DND-41 (cell line): ENCODE data around the gene GOLIM4.
"Not testable (repeated sequence)": the region's sequence is repeated elsewhere in the genome, so short reads cannot be mapped to it uniquely, and the experiment has no call there.

Source experiments
- ATAC-seq: fragments of 200-7000 bp; cut with Tn5 transposase; 3 replicates; pipeline ENCODE4 v1.9.1; 2021; ENCODE audit warnings: low read depth; ENCODE audit not compliant: insufficient read depth
- DNase-seq: peaks from one replicate; pipeline ENCODE4 v3.0.0-alpha.2; 2020
- H2AFZ ChIP-seq: 2 replicates; pipeline ENCODE4 v1.6.0; 2012; ENCODE audit warnings: low read depth, low read length
- H3K27ac ChIP-seq: 2 replicates; pipeline ENCODE4 v1.5.1; 2012; ENCODE audit warnings: low read length, inconsistent platforms
- H3K27me3 ChIP-seq: fragments of 200-600 bp; sonication (generic); 2 replicates; pipeline ENCODE4 v1.6.0; 2012; ENCODE audit warnings: low read length, mild to moderate bottlenecking, inconsistent platforms; ENCODE audit not compliant: insufficient read depth, poor library complexity
- H3K36me3 ChIP-seq: 2 replicates; pipeline ENCODE4 v1.5.1; 2012; ENCODE audit warnings: low read length, inconsistent platforms; ENCODE audit not compliant: insufficient read depth
- H3K4me1 ChIP-seq: 2 replicates; pipeline ENCODE4 v1.5.1; 2012; ENCODE audit warnings: mild to moderate bottlenecking, low read length; ENCODE audit not compliant: insufficient read depth
- H3K4me2 ChIP-seq: 2 replicates; pipeline ENCODE4 v1.6.0; 2012; ENCODE audit warnings: mild to moderate bottlenecking, moderate library complexity, low read length, inconsistent platforms; ENCODE audit not compliant: insufficient read depth
- H3K4me3 ChIP-seq, 2 experiments: fragments of 200-600 bp in 1 of 2; shearing (Covaris generic) in 1 of 2; 2 replicates each; pipeline ENCODE4 v1.5.1; 2012 to 2016; ENCODE audit warnings: inconsistent platforms in 2 of 2, low read length in 2 of 2, mild to moderate bottlenecking in 2 of 2, low read depth in 1 of 2, moderate library complexity in 1 of 2
- H3K79me2 ChIP-seq: 2 replicates; pipeline ENCODE4 v1.6.0; 2012; ENCODE audit warnings: low read length, inconsistent platforms; ENCODE audit not compliant: insufficient read depth
- H3K9ac ChIP-seq: 2 replicates; pipeline ENCODE4 v1.6.0; 2012; ENCODE audit warnings: low read depth, mild to moderate bottlenecking, inconsistent platforms, low read length, moderate library complexity
- H3K9me3 ChIP-seq: 2 replicates; pipeline ENCODE4 v1.5.1; 2012; ENCODE audit warnings: low read length, moderate library complexity, mild to moderate bottlenecking, inconsistent platforms; ENCODE audit not compliant: insufficient read depth, severe bottlenecking
- H4K20me1 ChIP-seq: 2 replicates; pipeline ENCODE4 v1.6.0; 2012; ENCODE audit warnings: low read length; ENCODE audit not compliant: insufficient read depth
- EZH2 ChIP-seq: IDR thresholded peaks from 3 replicates; pipeline ENCODE4 v1.6.1; 2012; ENCODE audit warnings: borderline replicate concordance, low read depth, mild to moderate bottlenecking, moderate library complexity, low read length, inconsistent platforms; ENCODE audit not compliant: severe bottlenecking
- TF ChIP-seq, protein P1 (sequence below): IDR thresholded peaks from 2 replicates; pipeline ENCODE4 v1.5.1; 2012; ENCODE audit warnings: borderline replicate concordance, low read length, moderate library complexity, mild to moderate bottlenecking; ENCODE audit not compliant: poor library complexity, severe bottlenecking; ENCODE audit errors: extremely low read depth

GOLIM4 gene

GRCh38 chr3:168058481-168058880, 37.2 kb downstream of the GOLIM4 start:
- Histone ChIP-seq H2AFZ (no peak overlapping the region), H3K79me2 (no peaks in the 10 kb centered on the region), H3K9ac (no peak overlapping the region), H3K4me3 (no peak overlapping the region), H3K36me3 (no peaks in the 10 kb centered on the region), H3K4me2 (no peak overlapping the region), H3K9me3 (no peaks in the 10 kb centered on the region), H4K20me1 (no peaks in the 10 kb centered on the region), H3K27ac (no peak overlapping the region), H3K4me1 (no peaks in the 10 kb centered on the region), H3K27me3 (no peaks in the 10 kb centered on the region)
- no peak for DNase-seq
- TF ChIP-seq, protein P1, sequence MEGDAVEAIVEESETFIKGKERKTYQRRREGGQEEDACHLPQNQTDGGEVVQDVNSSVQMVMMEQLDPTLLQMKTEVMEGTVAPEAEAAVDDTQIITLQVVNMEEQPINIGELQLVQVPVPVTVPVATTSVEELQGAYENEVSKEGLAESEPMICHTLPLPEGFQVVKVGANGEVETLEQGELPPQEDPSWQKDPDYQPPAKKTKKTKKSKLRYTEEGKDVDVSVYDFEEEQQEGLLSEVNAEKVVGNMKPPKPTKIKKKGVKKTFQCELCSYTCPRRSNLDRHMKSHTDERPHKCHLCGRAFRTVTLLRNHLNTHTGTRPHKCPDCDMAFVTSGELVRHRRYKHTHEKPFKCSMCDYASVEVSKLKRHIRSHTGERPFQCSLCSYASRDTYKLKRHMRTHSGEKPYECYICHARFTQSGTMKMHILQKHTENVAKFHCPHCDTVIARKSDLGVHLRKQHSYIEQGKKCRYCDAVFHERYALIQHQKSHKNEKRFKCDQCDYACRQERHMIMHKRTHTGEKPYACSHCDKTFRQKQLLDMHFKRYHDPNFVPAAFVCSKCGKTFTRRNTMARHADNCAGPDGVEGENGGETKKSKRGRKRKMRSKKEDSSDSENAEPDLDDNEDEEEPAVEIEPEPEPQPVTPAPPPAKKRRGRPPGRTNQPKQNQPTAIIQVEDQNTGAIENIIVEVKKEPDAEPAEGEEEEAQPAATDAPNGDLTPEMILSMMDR = no peak
- TF ChIP-seq EZH2 = no peak
- no peak for ATAC-seq

GRCh38 chr3:168056398-168057230, 39.1 kb downstream of the GOLIM4 start:
- H3K4me2 ChIP-seq, H3K4me1 ChIP-seq, H4K20me1 ChIP-seq, H3K79me2 ChIP-seq, H3K9ac ChIP-seq, DNase-seq, ATAC-seq, H3K27me3 ChIP-seq, H3K36me3 ChIP-seq, H3K9me3 ChIP-seq, H2AFZ ChIP-seq, H3K27ac ChIP-seq, H3K4me3 ChIP-seq: not testable (repeated sequence)

DNA sequence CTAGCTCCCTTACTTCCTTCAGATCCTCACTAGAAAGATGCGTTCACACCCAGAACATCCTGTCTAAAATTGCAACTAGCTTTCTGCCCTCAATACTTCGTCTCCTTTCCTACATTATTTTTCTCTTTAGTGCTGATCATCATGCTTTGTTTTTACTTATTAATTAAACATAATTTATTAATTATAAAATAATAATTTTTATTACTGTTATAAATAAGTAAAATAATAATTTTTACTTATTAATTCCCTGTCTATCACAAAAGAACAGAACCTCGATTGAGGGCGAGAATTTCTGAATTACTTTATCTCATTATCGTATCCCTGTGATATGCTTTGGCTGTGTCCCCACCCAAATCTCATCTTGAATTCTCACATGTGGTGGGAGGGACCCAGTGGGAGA, 41.3 kb downstream of the GOLIM4 start:
- Histone ChIP-seq H3K27ac (no peak overlapping the region), H3K4me1 (no peaks in the 10 kb centered on the region), H3K36me3 (no peaks in the 10 kb centered on the region), H3K9me3 (no peaks in the 10 kb centered on the region), H3K4me3 (no peak overlapping the region), H3K4me2 (no peak overlapping the region), H3K9ac (no peak overlapping the region), H2AFZ (no peak overlapping the region), H4K20me1 (no peaks in the 10 kb centered on the region), H3K27me3 (no peaks in the 10 kb centered on the region), H3K79me2 (no peaks in the 10 kb centered on the region)
- no peak for ATAC-seq
- no peak for DNase-seq
- no peak for TF ChIP-seq EZH2
- TF ChIP-seq, protein P1 = no peak

DNA sequence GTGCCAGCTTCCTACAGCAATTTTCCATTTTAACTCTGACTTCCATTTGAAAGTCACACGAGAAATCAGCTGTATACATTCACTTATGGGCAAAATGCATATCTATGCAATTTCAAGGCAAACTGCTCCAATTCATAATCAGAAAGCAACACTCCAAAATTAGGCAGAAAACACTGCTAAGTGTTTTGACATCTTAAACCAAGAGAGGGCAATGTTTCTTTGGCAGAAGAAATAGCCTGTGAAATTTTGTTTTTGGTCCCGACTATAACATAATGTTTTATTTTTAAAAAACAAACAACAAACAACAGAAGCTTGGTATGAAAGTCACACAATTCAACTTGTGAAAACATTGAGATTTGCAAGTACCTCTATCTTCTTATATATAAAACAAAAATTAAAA, 42.6 kb downstream of the GOLIM4 start:
- Histone ChIP-seq H3K9ac (no peak overlapping the region), H3K4me2 (no peak overlapping the region), H3K79me2 (no peaks in the 10 kb centered on the region), H3K9me3 (no peaks in the 10 kb centered on the region), H3K27me3 (no peaks in the 10 kb centered on the region), H3K36me3 (no peaks in the 10 kb centered on the region), H4K20me1 (no peaks in the 10 kb centered on the region), H3K27ac (no peak overlapping the region), H3K4me3 (no peak overlapping the region), H3K4me1 (no peaks in the 10 kb centered on the region), H2AFZ (no peak overlapping the region)
- no peak for TF ChIP-seq EZH2
- TF ChIP-seq, protein P1 = no peak
- no peak for ATAC-seq
- DNase-seq = no peak
